Type B pancreatic cell (in vitro differentiated cells): ENCODE data around the gene BMI1. TPM values are rescaled to one million over a fixed set of nuclear protein-coding genes. Genes with fewer than 3 reads are reported as not detected.
A peak's percentile ranks its signal among the peaks of the same experiment; 100 is the strongest.
"Not testable (repeated sequence)": the region's sequence is repeated elsewhere in the genome, so short reads cannot be mapped to it uniquely, and the experiment has no call there.

ENCODE experiments used
- DNase-seq: peaks from one replicate; pipeline ENCODE4 v3.0.0; 2021; ENCODE audit warnings: mixed read lengths; ENCODE audit not compliant: unreplicated experiment; ENCODE audit errors: extremely low spot score
- H3K27ac Mint-ChIP-seq: 2 replicates; pipeline ENCODE4 v1.8.0; 2021; ENCODE audit warnings: mild to moderate bottlenecking, mixed read lengths
- H3K27me3 Mint-ChIP-seq: 2 replicates; pipeline ENCODE4 v1.8.0; 2021; ENCODE audit warnings: mixed read lengths
- H3K36me3 Mint-ChIP-seq: 2 replicates; pipeline ENCODE4 v1.8.0; 2021; ENCODE audit warnings: mixed read lengths
- H3K4me1 Mint-ChIP-seq: one replicate; pipeline ENCODE4 v1.8.0; 2021; ENCODE audit warnings: mixed read lengths; ENCODE audit not compliant: unreplicated experiment
- H3K4me3 Mint-ChIP-seq: 2 replicates; pipeline ENCODE4 v1.8.0; 2021; ENCODE audit warnings: mild to moderate bottlenecking, mixed read lengths
- H3K9me3 Mint-ChIP-seq: 2 replicates; pipeline ENCODE4 v1.8.0; 2021; ENCODE audit warnings: mixed read lengths
- CTCF ChIP-seq: fragments of 200-600 bp; sonication (generic); conservative IDR thresholded peaks from 2 replicates; pipeline ENCODE4 v1.5.0; 2021; ENCODE audit warnings: antibody characterized with exemption, mild to moderate bottlenecking
- total RNA-seq: library from RNA; stranded (reverse); gene quantifications from 2 replicates; pipeline ENCODE4 v1.2.1, GENCODE V29; 2021; ENCODE audit warnings: low replicate concordance

Gene BMI1
- total RNA-seq, 1 donor from 2014 or later = 36.6 TPM

DNA sequence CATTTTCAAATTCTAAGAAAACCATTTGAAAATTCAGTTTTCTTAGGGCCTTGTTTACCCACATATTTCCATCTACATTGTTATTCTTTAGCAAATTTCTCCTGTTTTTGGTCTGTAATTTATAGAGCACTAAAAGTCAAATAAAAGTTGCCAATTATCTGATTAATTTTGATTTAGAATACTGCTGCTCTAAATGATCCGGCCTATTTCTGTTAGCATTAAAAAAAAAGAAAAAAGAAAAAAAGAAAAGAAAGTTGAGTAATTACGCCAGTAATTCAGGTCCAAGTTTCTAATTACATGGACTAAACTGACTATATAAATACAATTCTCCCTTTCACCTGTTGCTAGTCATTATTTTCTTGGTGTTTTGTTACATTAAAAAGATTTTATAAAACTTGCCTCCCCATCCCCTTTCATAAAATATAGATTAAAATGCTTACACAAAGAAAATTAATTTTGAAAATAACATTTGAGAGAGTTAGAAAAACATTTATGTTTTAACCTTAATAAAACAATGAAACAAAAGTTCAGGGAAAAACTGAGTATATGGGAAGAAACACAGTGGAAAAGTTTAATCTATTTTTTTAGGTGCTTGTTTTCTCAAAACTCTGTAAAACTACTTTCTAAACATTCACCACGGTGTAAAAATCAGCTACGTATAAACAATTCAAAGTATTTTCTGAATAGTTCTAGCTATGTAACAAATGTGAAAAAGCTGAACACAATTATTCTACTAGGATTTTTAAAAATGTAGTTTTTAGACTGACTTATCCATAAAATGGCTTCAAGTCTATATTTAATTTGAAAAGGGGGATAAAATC, 11.5 kb upstream of the BMI1 start:
- Mint-ChIP-seq H3K27ac (no peak overlapping the region), H3K4me1 (no peaks in the 10 kb centered on the region), H3K36me3 (no peaks in the 10 kb centered on the region), H3K9me3 (no peaks in the 10 kb centered on the region), H3K4me3 (no peak overlapping the region), H3K27me3 (peaks cover 26% of the 10 kb centered on the region)
- no peak for TF ChIP-seq CTCF
- no peak for DNase-seq

- H3K27ac Mint-ChIP-seq, DNase-seq, H3K9me3 Mint-ChIP-seq, H3K36me3 Mint-ChIP-seq, H3K4me3 Mint-ChIP-seq, H3K4me1 Mint-ChIP-seq: not testable (repeated sequence)
- H3K27me3 Mint-ChIP-seq = peaks cover 31% of the 10 kb centered on the region
Observed at GRCh38 chr10:22310012-22310411, 10.9 kb upstream of the BMI1 start.

GRCh38 chr10:22310928-22311327, 10.0 kb upstream of the BMI1 start:
- no peak for TF ChIP-seq CTCF
- Mint-ChIP-seq H3K36me3 (no peaks in the 10 kb centered on the region), H3K27ac (no peak overlapping the region), H3K27me3 (peaks cover 40% of the 10 kb centered on the region), H3K4me1 (peaks cover 9% of the 10 kb centered on the region), H3K4me3 (no peak overlapping the region), H3K9me3 (no peaks in the 10 kb centered on the region)
- no peak for DNase-seq

DNA sequence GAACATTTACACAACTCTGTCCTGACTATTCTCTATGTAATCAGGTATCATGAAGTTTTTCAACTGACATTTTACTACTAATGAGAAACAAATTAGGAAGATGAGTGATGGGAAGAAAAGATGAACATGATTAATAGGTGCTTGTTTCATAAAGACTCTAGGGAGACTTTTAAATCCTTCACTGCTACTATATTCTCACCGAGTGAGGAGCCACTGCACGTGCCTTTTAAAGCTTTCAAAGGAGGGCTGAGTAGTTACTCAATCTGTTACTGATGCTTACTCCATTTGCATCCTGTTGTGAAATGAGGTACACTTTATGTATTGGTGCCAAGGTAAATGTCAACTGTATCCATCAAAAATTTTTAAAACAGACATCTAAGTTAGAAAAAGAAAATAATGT, 6.0 kb upstream of the BMI1 start:
- no peak overlapping the region for H3K27ac Mint-ChIP-seq
- peaks cover 29% of the 10 kb centered on the region for H3K4me1 Mint-ChIP-seq
- no peak for DNase-seq
- H3K27me3 Mint-ChIP-seq = peaks cover 54% of the 10 kb centered on the region
- H3K9me3 Mint-ChIP-seq = no peaks in the 10 kb centered on the region
- H3K36me3 Mint-ChIP-seq = no peaks in the 10 kb centered on the region
- TF ChIP-seq CTCF = no peak
- H3K4me3 Mint-ChIP-seq = peak overlapping the region; percentile 93

- H3K4me3 Mint-ChIP-seq = peak overlapping the region; percentile 93
- DNase-seq = peak; percentile 73
- peaks cover 4% of the 10 kb centered on the region for H3K36me3 Mint-ChIP-seq
- TF ChIP-seq CTCF = no peak
- peaks cover 33% of the 10 kb centered on the region for H3K4me1 Mint-ChIP-seq
- H3K9me3 Mint-ChIP-seq = no peaks in the 10 kb centered on the region
- peak overlapping the region; percentile 95 for H3K27ac Mint-ChIP-seq
- H3K27me3 Mint-ChIP-seq = peaks cover 57% of the 10 kb centered on the region
Observed at GRCh38 chr10:22315455-22316285, 5.2 kb upstream of the BMI1 start.
